ENCODE measurements around the gene ARL16. TPM values are rescaled to one million over a fixed set of nuclear protein-coding genes. Genes with fewer than 3 reads are reported as not detected.
A peak's percentile ranks its signal among the peaks of the same experiment; 100 is the strongest.

The ARL16 gene
- total RNA-seq, 2 donors from 2014 or later = 24.6 to 25.0 TPM

GRCh38 chr17:81705518-81706231, 22.1 kb upstream of the ARL16 start:
- H3K36me3 ChIP-seq = peaks cover 9% of the 10 kb centered on the region

GRCh38 chr17:81703747-81704654, 20.4 kb upstream of the ARL16 start:
- Histone ChIP-seq H3K9ac (ENCODE audit: low read depth in 2 of 2, low read length in 2 of 2) (peak overlapping the region; percentile 96 to 98), H3K4me1 (peaks cover 20% of the 10 kb centered on the region), H3K36me3 (peaks cover 9% of the 10 kb centered on the region), H3K4me3 (peak overlapping the region; percentile 83), H3K27ac (peak overlapping the region; percentile 86), H3K9me3 (no peaks in the 10 kb centered on the region), H3K27me3 (no peaks in the 10 kb centered on the region)
- DNase-seq = no peak
- no peak for TF ChIP-seq CTCF (IDR thresholded peaks at IDR 0.05)
- intact Hi-C loops (cut with DNase I) = no loop called here

More at GRCh38 chr17:81705518-81706231, 22.1 kb upstream of the ARL16 start:
- peaks cover 27% of the 10 kb centered on the region for H3K4me1 ChIP-seq
- no peaks in the 10 kb centered on the region for H3K27me3 ChIP-seq
- no peak overlapping the region for H3K27ac ChIP-seq
- H3K9me3 ChIP-seq = no peaks in the 10 kb centered on the region
- H3K4me3 ChIP-seq = no peak overlapping the region
- no peak for TF ChIP-seq CTCF (IDR thresholded peaks at IDR 0.05)
- DNase-seq = no peak
- H3K9ac ChIP-seq (ENCODE audit: low read depth in 2 of 2, low read length in 2 of 2) = no peak overlapping the region
- intact Hi-C loops (cut with DNase I) = no loop called here

- intact Hi-C loops (cut with DNase I) = no loop called here
- no peak for TF ChIP-seq CTCF (IDR thresholded peaks at IDR 0.05)
- no peaks in the 10 kb centered on the region for H3K9me3 ChIP-seq
- peak within 1 kb of the TSS; percentile 83 for H3K4me3 ChIP-seq
- H3K9ac ChIP-seq (ENCODE audit: low read depth in 2 of 2, low read length in 2 of 2) = peak within 1 kb of the TSS; percentile 96 to 98
- H3K36me3 ChIP-seq = peaks cover 9% of the 10 kb centered on the region
- H3K27me3 ChIP-seq = no peaks in the 10 kb centered on the region
- H3K4me1 ChIP-seq = peaks cover 20% of the 10 kb centered on the region
- peak within 1 kb of the TSS; percentile 86 for H3K27ac ChIP-seq
- DNase-seq = peak; percentile 97
Measured at GRCh38 chr17:81702934-81703746, 19.5 kb upstream of the ARL16 start, which contains the start of gene MRPL12. MRPL12 (plus strand) TSS chr17:81703367; CDS start chr17:81703502, 135 bp downstream.

- no peaks in the 10 kb centered on the region for H3K36me3 ChIP-seq
- no peak for TF ChIP-seq CTCF (IDR thresholded peaks at IDR 0.05)
- no peaks in the 10 kb centered on the region for H3K27me3 ChIP-seq
- H3K27ac ChIP-seq = no peak overlapping the region
- DNase-seq = no peak
- peaks cover 20% of the 10 kb centered on the region for H3K4me1 ChIP-seq
- peak overlapping the region; percentile 83 for H3K4me3 ChIP-seq
- no peaks in the 10 kb centered on the region for H3K9me3 ChIP-seq
- intact Hi-C loops (cut with DNase I) = no loop called here
- peak overlapping the region in 1 of 2 donors; percentile 96 for H3K9ac ChIP-seq (ENCODE audit: low read depth in 2 of 2, low read length in 2 of 2)
Measured at GRCh38 chr17:81701288-81702071, 17.9 kb upstream of the ARL16 start.
